Astrocyte (in vitro differentiated cells and primary cell): ENCODE measurements around the gene CSH2. TPM values are rescaled to one million over a fixed set of nuclear protein-coding genes. Genes with fewer than 3 reads are reported as not detected.

ENCODE experiments used
- DNase-seq: peaks from one replicate; pipeline ENCODE4 v3.0.0-alpha.2; 2010; ENCODE audit warnings: low read depth
- FAIRE-seq: peaks from 2 replicates; lab custom pipeline; 2011; peaks lifted over from hg19 to GRCh38; lab: Jason Lieb, UNC
- H2AFZ ChIP-seq: 2 replicates; pipeline ENCODE4 v1.6.0; 2012; ENCODE audit warnings: low read depth, low read length, inconsistent platforms
- H3K27ac ChIP-seq: 2 replicates; pipeline ENCODE4 v1.5.1; 2011; ENCODE audit warnings: low read depth, low read length, inconsistent platforms
- H3K27me3 ChIP-seq: 2 replicates; pipeline ENCODE4 v1.6.0; 2011; ENCODE audit warnings: low read length, inconsistent platforms; ENCODE audit not compliant: insufficient read depth
- H3K36me3 ChIP-seq: 2 replicates; pipeline ENCODE4 v1.5.1; 2011; ENCODE audit warnings: low read length, inconsistent platforms; ENCODE audit not compliant: insufficient read depth
- H3K4me1 ChIP-seq: 2 replicates; pipeline ENCODE4 v1.5.1; 2011; ENCODE audit warnings: low read length, inconsistent platforms; ENCODE audit not compliant: insufficient read depth
- H3K4me2 ChIP-seq: 2 replicates; pipeline ENCODE4 v1.6.0; 2012; ENCODE audit warnings: low read length, inconsistent platforms
- H3K4me3 ChIP-seq: 2 replicates; pipeline ENCODE4 v1.5.1; 2011; ENCODE audit warnings: low read depth, mild to moderate bottlenecking, low read length, inconsistent platforms; ENCODE audit not compliant: insufficient read depth
- H3K79me2 ChIP-seq: 2 replicates; pipeline ENCODE4 v1.6.0; 2012; ENCODE audit warnings: mild to moderate bottlenecking, low read length, inconsistent platforms; ENCODE audit not compliant: insufficient read depth
- H3K9ac ChIP-seq: 2 replicates; pipeline ENCODE4 v1.6.0; 2012; ENCODE audit warnings: mild to moderate bottlenecking, low read length, inconsistent platforms
- H3K9me3 ChIP-seq: 2 replicates; pipeline ENCODE4 v1.5.1; 2012; ENCODE audit warnings: low read depth, mild to moderate bottlenecking, low read length, inconsistent platforms; ENCODE audit not compliant: insufficient read depth
- H4K20me1 ChIP-seq: 2 replicates; pipeline ENCODE4 v1.6.0; 2012; ENCODE audit warnings: low read length, inconsistent platforms; ENCODE audit not compliant: insufficient read depth
- H3K27ac Mint-ChIP-seq: one replicate; pipeline ENCODE4 v1.8.0; 2021; ENCODE audit warnings: mild to moderate bottlenecking, mixed read lengths; ENCODE audit not compliant: unreplicated experiment
- H3K27me3 Mint-ChIP-seq: one replicate; pipeline ENCODE4 v1.8.0; 2021; ENCODE audit warnings: low read depth, mixed read lengths; ENCODE audit not compliant: unreplicated experiment
- H3K36me3 Mint-ChIP-seq: one replicate; pipeline ENCODE4 v1.8.0; 2021; ENCODE audit warnings: low read depth, mixed read lengths; ENCODE audit not compliant: unreplicated experiment
- H3K4me1 Mint-ChIP-seq: one replicate; pipeline ENCODE4 v1.8.0; 2021; ENCODE audit warnings: low read depth, mixed read lengths; ENCODE audit not compliant: unreplicated experiment
- H3K4me3 Mint-ChIP-seq: one replicate; pipeline ENCODE4 v1.8.0; 2021; ENCODE audit warnings: mild to moderate bottlenecking, moderate library complexity, mixed read lengths; ENCODE audit not compliant: unreplicated experiment
- H3K9me3 Mint-ChIP-seq: one replicate; pipeline ENCODE4 v1.8.0; 2021; ENCODE audit warnings: mild to moderate bottlenecking, mixed read lengths; ENCODE audit not compliant: unreplicated experiment
- EZH2 ChIP-seq: IDR thresholded peaks from 2 replicates; pipeline ENCODE4 v1.6.1; 2012; ENCODE audit warnings: mild to moderate bottlenecking, low read length, inconsistent platforms; ENCODE audit not compliant: insufficient read depth
- total RNA-seq: library from RNA; stranded (reverse); gene quantifications from 2 replicates; pipeline ENCODE4 v1.2.1, GENCODE V29; 2021
- TF ChIP-seq, protein P1 (sequence below): IDR thresholded peaks from 2 replicates; pipeline ENCODE4 v1.5.1; 2011; ENCODE audit warnings: low read depth, mild to moderate bottlenecking, inconsistent platforms, low read length, moderate library complexity; ENCODE audit not compliant: insufficient read depth

The CSH2 gene
- total RNA-seq, 1 donor from 2014 or later: 4.3 TPM

- no peaks in the 10 kb centered on the region for H4K20me1 ChIP-seq
- H2AFZ ChIP-seq: no peak overlapping the region
- DNase-seq: no peak
- no peaks in the 10 kb centered on the region for H3K9me3 ChIP-seq
- H3K27ac Mint-ChIP-seq: no peak overlapping the region
- no peaks in the 10 kb centered on the region for H3K79me2 ChIP-seq
- H3K4me2 ChIP-seq: no peak overlapping the region
- no peak for FAIRE-seq
- H3K4me1 Mint-ChIP-seq: no peaks in the 10 kb centered on the region
- no peaks in the 10 kb centered on the region for H3K36me3 ChIP-seq
- no peak overlapping the region for H3K9ac ChIP-seq
- no peaks in the 10 kb centered on the region for H3K4me1 ChIP-seq
- H3K4me3 Mint-ChIP-seq: no peak overlapping the region
- peaks cover 31% of the 10 kb centered on the region for H3K27me3 Mint-ChIP-seq
- no peaks in the 10 kb centered on the region for H3K36me3 Mint-ChIP-seq
- no peak for TF ChIP-seq EZH2
- TF ChIP-seq, protein P1, sequence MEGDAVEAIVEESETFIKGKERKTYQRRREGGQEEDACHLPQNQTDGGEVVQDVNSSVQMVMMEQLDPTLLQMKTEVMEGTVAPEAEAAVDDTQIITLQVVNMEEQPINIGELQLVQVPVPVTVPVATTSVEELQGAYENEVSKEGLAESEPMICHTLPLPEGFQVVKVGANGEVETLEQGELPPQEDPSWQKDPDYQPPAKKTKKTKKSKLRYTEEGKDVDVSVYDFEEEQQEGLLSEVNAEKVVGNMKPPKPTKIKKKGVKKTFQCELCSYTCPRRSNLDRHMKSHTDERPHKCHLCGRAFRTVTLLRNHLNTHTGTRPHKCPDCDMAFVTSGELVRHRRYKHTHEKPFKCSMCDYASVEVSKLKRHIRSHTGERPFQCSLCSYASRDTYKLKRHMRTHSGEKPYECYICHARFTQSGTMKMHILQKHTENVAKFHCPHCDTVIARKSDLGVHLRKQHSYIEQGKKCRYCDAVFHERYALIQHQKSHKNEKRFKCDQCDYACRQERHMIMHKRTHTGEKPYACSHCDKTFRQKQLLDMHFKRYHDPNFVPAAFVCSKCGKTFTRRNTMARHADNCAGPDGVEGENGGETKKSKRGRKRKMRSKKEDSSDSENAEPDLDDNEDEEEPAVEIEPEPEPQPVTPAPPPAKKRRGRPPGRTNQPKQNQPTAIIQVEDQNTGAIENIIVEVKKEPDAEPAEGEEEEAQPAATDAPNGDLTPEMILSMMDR: no peak
- H3K27ac ChIP-seq: no peak overlapping the region
- H3K4me3 ChIP-seq: no peak overlapping the region
- no peaks in the 10 kb centered on the region for H3K9me3 Mint-ChIP-seq
- peaks cover 18% of the 10 kb centered on the region for H3K27me3 ChIP-seq
Observed at GRCh38 chr17:63854709-63855108, 18.8 kb downstream of the CSH2 start.

- H3K9me3 ChIP-seq: no peaks in the 10 kb centered on the region
- no peak overlapping the region for H3K27ac ChIP-seq
- Mint-ChIP-seq H3K27ac (no peak overlapping the region), H3K9me3 (peaks cover 7% of the 10 kb centered on the region), H3K4me3 (no peak overlapping the region), H3K36me3 (no peaks in the 10 kb centered on the region), H3K4me1 (no peaks in the 10 kb centered on the region), H3K27me3 (peaks cover 17% of the 10 kb centered on the region)
- H3K4me2 ChIP-seq: no peak overlapping the region
- no peaks in the 10 kb centered on the region for H3K36me3 ChIP-seq
- TF ChIP-seq, protein P1: no peak
- TF ChIP-seq EZH2: no peak
- H3K27me3 ChIP-seq: peaks cover 14% of the 10 kb centered on the region
- DNase-seq (no peak), FAIRE-seq (no peak)
- H3K79me2 ChIP-seq: no peaks in the 10 kb centered on the region
- no peak overlapping the region for H2AFZ ChIP-seq
- no peak overlapping the region for H3K9ac ChIP-seq
- H3K4me3 ChIP-seq: no peak overlapping the region
- H3K4me1 ChIP-seq: peaks cover 3% of the 10 kb centered on the region
- H4K20me1 ChIP-seq: no peaks in the 10 kb centered on the region
Observed at GRCh38 chr17:63853260-63853659, 20.2 kb downstream of the CSH2 start.

DNA sequence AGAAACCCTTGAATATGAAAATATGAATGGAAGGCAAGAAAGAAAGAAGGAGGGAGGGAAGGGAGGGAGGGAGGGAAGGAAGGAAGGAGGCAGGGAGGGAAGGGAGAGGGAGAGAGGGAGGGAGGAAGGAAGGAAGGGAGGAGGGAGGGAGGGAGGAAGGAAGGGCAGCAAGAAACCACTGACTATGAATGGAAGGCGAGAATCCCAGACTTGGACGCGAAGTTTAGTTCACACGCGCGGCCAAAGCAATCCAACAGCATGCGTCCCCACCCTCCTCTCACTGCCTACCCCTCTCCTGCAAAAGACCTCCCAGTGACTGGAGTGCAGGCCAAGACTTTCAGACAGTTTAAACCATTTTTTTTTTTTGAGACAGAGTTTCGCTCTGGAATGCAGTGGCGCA is 23.1 kb downstream of the CSH2 start:
- H4K20me1 ChIP-seq: no peaks in the 10 kb centered on the region
- peaks cover 12% of the 10 kb centered on the region for H3K9me3 Mint-ChIP-seq
- no peak overlapping the region for H3K27ac ChIP-seq
- H3K9me3 ChIP-seq: no peaks in the 10 kb centered on the region
- H3K27ac Mint-ChIP-seq: no peak overlapping the region
- no peaks in the 10 kb centered on the region for H3K36me3 ChIP-seq
- no peak for DNase-seq
- no peak overlapping the region for H3K4me3 ChIP-seq
- no peak overlapping the region for H2AFZ ChIP-seq
- no peak for FAIRE-seq
- no peaks in the 10 kb centered on the region for H3K4me1 Mint-ChIP-seq
- H3K4me2 ChIP-seq: no peak overlapping the region
- TF ChIP-seq EZH2: no peak
- TF ChIP-seq, protein P1: no peak
- H3K27me3 Mint-ChIP-seq: peaks cover 10% of the 10 kb centered on the region
- no peak overlapping the region for H3K4me3 Mint-ChIP-seq
- H3K9ac ChIP-seq: no peak overlapping the region
- H3K4me1 ChIP-seq: peaks cover 3% of the 10 kb centered on the region
- no peaks in the 10 kb centered on the region for H3K36me3 Mint-ChIP-seq
- no peaks in the 10 kb centered on the region for H3K79me2 ChIP-seq
- peaks cover 14% of the 10 kb centered on the region for H3K27me3 ChIP-seq
